DMS53 (cell line): Measurements from ENCODE around the gene CRHR1.
A peak's percentile ranks its signal among the peaks of the same experiment; 100 is the strongest.

Experiments
- DNase-seq: peaks from one replicate; lab custom pipeline; 2025; lab: John Stamatoyannopoulos, UW

The CRHR1 gene

DNA sequence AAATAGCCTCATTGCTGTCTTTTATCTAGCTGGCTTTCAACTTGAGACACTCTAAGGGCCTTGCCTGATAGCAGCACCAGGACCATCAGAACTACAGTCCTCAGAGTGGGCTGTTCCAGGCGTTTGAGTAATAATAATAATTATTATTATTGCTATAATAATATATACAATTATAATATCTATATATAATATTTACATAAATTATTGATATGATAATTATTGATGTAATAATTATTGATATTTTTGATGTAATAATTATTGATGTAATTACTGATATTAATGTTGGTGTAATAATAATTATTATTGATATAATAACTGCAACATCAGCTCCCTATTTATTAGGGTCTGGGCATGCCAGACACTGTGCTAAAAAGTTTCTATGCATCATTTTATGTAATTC lies 25.6 kb upstream of the CRHR1 start:
- DNase-seq = no peak

DNA sequence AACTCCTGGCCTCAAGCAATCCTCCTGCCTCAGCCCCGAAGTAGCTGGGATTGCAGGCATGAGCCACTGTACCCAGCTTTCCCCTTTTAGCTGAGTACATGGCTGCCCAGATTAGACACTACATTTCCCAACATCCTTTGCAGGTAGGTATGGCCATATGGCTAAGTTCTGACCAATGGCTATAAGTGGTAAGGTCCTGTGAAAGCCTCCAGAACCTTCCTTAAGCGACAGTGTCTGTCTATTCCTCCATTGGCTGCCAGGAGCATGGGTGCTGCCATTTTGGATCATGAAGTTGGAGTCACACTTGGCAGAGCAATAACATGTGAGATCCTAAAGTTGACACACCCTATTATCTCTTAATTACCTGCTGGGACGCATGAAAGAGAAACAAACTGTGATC lies 24.4 kb upstream of the CRHR1 start:
- DNase-seq = peak; percentile 39

DNA sequence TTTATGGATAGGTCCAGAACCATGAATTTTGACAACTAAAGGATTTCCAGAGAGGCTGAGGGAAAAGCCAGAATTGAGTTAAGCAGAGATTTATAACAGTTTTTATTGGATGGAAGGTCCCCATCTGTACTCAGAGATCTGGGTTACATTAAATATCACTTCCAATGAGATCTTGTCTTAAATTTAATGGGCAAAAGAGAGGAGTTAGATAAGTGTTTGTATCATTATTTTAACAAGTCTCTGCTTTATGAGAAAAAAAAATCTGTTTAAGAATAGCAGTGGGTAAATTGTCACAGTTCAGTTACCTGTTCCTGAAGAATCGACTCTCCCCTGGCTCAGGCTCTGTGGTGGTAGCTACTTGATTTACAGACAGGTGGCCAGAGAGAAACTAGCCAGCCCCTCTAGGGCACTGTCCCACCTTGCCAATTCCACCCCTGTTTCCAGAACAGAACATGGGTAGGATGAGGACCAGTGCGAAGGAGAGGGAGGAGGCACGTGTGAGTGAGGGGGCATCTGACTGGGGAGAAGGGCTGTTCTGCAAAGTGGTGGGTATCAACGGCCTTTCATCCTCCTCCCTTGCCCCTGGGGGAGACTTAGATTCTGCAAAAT lies 22.1 kb upstream of the CRHR1 start:
- no peak for DNase-seq

DNA sequence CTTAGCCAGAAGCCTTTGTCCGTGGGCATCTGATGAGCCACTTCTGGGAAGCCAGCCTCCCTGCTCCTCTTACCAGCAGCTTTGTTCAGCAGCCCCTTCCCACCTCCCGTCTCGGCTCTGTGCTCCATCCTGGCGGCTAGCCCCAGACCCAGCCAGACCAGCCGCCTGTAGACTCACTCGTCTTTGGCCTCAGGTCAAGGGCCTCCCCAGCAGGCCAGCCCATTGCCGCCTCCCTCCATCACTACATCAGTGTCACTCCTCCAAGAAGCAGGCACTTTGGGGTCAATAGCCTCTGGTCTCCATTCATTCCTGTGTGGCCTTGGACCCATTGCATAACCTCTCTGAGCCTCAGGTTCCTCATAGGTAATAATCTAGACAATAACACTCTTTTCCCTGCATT lies 20.9 kb upstream of the CRHR1 start:
- DNase-seq = no peak

DNA sequence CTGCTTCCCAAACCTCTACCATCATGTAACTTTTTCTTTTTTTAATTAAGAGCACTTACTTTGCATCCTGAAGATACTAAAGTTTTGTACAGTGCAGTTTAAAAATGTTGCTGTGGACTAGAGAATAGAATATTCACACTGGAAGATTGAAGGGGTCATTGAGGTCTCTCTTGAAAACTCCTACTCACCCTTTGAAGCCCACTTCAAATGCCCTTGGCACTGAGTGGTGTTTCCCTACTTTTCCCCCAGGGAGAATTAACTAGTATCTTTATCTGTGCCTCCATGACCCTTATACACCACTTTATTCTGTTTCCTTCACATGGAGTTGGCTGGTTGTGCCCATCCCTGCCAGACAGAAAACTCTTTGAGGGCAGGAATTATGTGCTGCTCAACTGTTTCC lies 19.6 kb upstream of the CRHR1 start:
- DNase-seq = no peak

DNA sequence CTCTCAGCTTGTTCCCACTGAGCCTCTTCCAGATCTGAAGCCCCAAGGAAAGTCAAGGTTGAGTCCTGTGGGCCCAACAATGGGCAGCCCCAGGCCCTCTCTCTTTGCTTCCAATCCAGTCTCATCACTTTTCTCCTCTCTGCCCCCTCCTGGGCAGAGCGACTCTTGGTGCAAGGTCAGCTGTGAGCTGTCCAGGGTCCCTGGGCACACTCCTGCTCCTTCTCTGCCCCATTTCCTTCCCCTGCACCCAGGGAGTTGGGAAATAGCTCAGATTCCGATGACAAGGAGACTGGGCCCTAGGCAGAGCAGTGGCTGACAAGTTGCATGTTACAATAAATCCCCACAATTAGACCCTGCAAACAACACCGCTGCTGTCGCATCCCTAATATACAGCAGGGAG lies 16.1 kb upstream of the CRHR1 start:
- no peak for DNase-seq

DNA sequence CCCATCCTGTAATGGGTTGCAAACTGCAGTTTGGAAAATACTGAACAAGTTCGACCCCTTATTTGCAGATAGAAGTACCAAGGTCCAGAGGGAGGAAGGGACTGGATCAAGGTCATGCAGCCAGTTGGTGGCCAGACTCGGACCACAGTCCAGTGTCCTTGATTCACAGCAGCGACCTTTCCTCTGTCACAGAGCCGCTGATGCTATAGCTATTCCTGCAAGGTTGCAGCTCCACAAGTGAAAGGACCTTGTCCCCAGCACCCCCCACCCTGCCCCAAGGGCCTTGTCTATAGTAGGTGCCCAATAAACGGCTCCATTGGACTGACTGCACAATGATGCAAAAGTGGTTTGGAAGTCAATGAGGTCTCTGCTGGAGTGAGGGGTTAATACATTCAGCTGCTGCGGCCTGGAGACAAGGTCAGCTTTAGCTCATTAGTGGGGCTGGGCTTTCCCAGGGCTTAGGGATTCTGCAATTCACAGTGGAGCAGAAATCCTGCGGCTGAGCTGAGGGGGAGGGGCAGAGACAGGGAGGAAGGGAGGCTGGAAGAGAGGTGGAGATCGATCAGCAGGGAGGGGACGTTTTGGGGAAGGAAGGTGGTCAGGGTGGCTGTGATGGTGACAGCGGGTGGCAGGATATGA lies 13.4 kb upstream of the CRHR1 start:
- DNase-seq = no peak

DNA sequence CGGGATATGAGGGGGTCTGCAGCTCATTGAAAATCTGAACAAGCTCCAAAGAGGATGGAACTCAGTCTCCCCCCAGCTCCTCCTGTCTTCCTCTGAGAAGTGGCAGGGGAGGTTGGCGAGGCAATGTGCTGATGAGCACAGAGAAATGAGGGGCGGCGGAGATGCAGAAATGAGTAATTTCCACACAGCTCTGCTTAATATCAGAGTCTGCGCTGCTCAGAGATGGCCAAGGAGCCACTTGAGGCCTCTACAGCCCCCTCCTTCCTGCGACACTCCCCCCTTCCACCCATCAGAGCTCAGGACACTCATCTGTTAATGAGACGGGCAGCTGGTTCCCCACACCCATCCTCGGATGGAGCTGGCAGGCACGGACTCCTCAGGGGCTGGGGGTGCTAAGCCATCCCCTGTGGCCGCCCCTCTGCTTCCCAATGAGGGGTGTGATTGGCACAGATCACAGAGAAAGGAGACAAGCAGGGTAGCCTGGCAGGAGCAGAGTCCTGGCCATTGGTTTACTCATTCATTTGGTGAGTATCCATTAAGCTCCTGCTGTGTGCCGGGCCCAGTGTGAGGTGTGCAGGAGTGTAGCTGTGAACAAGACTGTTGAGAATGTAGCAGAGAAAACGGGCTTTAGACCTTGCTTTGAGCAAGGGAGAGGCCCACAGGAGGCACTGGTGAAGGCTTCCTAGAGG lies 12.7 kb upstream of the CRHR1 start:
- DNase-seq = no peak

DNA sequence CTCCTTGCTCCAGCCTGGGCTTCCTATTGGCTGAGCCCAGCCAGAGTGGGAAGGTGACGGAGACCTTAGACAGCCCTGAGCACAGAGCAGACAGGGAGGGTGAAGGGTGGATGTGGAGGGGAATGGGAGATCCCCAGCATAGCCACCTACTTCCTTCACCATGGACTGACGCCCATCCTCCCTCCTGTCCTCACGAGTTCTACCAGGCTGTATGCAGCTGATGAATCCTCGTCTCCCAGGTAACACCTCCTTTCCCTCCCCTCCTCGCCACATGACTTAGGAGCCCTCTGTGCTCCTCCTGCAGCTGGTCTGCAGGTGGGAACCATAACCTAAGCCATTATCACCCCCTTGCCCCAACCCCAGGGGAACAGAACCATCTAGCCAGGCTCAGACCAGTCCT lies 9.0 kb upstream of the CRHR1 start:
- DNase-seq = peak; percentile 36

DNA sequence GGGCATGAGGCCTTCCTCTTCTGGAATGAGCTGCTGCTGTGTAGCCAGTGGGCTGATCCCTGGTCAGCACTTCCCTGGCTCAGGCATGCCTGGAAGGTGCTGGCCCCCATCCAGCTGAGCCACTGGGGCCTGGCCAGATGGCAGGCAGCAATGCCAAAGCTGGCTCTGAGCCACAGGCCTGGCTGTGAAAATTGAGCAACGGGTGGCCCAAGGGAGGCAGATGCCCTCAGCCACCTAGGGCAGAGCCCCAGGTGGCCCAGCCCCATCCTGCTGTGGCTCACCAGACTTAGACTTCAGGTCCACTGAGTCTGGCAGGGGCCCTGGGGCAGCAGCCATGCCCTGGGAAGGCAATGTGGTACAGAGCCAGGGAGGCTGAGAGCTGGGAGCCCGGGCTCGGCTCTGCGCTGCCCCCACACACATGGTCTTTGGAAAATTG lies 8.5 kb upstream of the CRHR1 start:
- peak; percentile 36 for DNase-seq

DNA sequence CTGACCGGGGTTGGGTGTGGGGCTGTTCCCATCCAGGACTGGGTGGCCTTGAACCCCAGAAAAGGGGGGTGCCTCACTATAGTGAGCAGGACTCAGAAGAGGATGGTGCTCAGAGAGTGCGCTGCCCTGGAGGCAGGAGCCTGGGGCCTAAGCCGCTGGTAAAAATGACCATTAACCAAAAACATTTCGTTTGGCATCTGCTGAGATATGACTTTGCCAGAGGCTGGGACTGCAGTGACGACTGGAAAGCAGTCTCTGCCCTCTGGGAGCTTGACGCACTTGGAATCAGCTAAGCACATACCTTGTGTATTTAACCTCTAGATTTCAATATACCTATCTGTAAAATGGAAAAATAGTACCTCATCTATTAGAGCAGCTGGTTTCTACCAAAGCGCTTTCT lies 7.2 kb upstream of the CRHR1 start:
- DNase-seq = no peak

DNA sequence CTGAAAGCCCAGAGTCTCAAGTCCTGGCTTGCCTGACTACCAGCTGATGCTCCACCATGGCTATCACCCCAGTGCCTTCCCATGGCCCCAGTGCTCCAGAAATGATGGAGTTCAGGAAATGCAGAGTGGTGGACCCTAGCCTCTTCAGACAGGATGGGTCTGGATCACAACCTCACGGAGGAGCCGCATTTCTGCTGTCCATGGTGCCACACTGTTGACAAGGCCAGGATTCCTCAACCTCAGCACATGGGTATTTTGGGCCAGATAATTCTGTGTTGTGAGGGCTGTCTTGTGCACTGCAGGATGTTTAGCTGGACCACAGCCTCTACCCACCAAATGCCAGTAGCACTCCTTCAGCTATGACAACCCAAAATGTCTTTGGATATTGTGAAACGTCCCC lies 6.7 kb upstream of the CRHR1 start:
- DNase-seq = no peak

DNA sequence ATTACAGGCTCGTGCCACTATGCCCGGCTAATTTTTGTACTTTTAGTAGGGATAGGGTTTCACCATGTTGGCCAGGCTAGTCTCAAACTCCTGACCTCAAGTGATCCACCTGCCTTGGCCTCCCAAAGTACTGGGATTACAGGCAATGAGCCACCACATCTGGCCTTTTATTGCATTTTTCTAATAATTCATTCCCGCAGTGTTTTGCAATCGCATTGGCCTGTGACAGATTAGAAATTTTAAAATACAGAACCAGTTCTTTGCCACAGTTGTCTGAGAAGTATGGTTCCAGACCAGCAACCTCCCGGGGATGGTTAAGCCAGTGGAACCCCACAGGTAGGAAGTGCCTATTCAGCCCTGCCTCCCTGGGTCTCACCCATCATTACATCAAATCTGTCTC lies 3.2 kb upstream of the CRHR1 start:
- no peak for DNase-seq

DNA sequence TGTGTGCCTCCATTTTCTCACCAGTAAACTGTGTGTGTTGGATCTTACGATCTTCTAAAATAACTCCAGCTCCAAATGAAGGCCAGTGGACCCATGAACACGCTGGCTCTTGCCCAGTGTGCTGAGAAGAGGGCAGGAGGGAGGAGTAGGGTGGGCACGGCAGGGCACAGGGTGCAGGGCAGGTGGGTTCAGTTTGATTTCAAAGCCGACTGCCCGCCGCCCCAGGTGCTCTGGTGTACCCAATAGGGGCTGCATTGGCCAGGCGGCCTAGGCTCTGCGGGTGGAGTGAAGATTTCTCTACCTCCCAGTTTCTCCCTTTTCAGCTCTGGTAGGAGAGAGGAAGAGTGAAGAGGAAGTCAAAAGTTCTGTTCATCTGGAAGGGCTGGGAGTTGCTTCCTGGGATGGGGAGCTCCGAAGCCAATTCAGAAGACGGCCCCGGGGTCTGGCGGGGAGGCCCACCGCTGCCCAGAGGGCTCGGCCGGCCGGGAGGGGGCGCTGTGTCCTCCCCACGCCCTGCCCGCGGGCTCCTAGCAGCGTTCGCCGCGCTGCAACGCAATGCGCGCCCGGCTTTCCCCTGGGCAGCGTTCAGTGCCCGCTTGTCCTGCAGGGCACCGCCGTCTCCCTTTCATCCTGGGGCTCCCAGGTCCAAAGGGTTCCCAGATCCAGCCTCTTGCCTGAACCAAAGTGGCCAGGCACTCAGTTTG lies 1.1 kb upstream of the CRHR1 start:
- DNase-seq = peak; percentile 81

DNA sequence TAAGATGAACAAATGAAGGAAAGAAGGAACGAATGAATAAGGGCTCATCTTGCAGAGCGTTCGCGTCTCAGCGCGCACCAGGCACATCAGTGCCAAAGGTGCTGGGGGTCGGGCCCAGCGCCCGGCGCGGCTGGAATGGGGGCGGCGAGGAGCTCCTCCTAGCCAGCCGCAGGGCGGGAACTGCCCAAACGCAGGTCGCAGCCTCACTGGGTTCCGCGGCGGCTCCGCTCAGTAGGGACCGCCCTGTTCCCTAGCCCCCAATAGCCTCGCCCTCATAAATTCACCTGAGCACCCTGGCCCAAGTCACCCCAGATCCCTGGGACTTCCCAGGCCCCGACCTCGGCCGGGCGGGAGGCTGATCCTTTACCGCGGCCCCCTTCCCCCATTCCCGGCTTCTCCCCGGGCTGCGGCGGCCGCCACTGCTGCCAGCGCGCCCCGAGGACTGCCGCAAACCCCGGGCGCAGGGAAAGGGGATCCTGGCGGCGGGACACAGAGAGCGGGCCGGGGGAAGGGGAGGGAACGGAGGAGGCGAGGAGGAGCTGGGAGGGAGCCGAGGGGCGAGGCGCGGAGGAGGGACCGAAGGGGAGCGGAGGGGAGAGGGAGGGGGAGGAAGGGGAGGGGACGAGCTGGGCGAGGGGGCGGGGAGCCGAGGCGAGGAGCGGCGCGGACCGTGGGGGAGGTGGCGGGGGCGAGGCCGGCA lies 377 bp upstream of the CRHR1 start:
- DNase-seq = peak; percentile 67

DNA sequence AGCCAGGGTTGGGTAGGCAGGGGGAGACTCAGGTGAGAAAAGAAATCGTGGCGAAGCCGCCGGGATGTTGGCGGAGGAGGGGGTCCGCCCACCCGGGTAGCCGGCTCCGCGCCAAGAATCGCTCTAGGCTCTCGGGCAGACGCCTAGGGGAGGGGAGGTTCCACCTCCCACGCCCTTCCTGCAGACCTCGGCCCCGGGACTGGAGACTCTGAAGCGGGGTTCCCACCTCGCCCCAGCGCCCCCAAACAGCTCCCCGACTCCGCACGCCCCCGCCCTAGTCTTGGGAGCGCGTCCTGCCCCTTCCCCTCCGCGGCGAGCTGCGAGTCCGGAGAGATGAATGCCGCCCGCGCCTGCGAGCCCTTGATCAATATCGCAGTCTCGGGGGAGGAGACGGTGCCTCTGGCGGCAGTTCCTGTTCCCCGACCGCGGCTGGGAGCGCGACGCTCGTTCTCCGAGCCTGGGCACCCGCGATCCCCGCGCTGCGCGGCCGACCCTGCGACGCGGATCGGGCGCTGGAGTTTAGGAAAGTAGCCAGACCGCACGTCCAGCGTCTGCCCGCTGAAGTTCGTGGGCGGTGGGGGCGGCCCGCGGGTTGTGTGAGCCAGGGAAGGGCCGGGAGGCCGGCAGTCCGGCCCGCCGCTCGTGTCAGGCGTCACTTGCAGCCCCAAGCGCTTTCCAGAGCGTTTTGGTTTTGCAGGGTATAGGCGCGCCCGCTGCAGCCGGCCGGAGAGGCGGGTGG lies 790 bp downstream of the CRHR1 start:
- DNase-seq = peak; percentile 77

DNA sequence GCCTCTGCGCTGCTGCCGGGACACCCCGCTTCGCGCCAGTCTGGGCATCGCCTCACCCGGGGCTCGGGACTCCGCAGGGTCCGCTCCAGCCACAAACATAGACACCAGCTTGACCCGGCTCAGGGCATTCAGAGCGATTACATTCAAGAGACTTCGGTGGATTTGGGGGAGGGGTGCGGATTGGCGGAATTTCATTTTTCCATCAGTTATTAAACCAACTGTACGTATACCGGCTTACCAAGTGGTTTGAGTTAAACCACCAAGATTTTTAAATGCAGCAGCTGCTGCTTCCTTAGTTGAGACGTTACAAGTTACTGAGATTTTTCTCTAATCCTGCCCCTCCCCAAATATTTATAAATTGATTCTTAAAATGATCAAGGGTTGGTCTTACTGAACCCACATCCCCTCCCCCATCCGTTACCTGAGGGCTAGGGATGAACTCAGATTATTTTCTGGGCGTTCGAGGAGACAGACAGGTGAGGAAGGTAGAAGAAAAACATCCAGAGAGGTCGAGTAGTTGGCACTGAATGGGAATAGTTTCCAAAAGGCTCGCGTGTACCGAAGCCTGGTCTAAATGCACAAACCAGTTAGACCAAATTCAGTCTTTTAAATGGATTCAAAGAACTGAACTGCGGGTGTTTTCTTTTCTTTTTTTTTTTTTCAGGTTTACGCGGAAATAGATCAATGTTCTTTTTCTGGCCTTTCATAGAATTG lies 1.5 kb downstream of the CRHR1 start:
- peak; percentile 20 for DNase-seq

DNA sequence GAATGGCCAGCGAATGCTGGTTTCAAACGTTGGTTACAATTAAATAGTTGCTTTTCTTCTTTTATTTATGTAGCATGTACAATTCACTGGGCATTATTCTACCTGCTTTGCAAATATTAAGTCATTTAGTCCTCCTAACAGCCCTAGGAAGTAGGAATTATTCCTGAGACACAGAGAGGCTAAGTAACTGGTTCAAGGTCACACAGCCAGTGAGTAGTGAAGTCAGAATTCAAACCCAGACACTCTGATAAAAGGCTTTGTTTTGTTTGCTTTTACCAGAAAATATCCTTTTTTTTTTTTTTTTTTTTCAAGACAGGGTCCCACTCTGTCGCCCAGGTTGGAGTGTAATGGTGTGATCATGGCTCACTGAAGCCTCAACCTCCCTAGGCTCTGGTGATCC lies 2.2 kb downstream of the CRHR1 start:
- DNase-seq = no peak

DNA sequence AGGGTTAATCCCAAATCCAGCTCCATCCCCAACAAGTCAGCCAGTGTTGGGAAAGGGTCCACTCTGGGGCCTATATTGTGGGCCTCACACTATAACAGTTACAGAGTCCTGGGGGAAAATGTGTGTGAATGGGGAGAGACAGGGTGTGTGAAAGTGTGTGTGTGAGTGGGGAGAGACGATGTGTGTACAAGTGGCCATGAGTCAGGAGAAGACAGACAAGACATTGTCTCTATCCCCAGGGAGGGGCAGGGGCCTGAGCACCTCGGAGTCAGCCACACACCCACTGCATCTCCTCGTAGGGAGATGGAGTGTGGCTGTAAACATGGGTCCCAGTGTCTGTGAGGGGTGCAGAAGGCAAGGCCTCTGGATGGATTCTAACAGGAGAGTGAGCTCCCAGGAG lies 2.9 kb downstream of the CRHR1 start:
- DNase-seq = no peak

DNA sequence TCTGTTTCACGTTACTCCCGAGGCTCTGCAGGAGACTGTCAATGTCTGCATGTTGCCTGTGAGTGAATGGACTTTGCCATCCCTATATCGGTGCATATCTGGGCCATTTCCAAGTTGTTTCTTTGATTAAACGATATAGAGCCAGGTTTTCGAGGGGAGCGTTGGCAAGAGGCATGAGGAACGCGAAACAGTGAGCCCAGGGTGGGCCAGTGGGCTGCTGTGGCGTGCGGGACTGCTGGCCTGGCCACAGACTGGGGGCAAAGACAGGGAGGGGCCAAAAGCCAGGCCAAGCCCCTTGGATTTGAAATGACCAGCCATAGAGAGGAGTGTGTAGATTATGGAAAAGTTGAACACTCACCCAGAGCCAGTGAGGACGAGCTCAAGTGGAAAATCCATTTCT lies 3.5 kb downstream of the CRHR1 start:
- no peak for DNase-seq

DNA sequence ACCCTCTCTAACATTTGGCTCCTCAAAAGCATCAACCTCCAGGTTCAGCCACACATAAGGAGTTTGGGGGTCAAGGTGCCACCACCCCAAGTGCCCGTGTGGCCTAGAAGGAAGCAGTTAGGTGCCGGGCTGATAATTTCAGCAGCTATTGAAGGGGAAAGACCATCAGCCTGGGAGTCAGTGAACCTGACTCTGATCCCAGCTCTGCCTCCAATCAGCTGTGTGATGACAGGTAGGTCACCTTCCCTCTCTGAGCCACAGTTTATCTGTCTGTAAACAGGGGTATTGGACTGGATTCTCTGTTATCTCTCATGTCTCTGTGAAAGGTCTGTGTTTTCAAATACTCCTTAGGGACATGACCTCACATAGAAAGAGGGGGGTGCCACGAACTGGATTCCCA lies 3.9 kb downstream of the CRHR1 start:
- no peak for DNase-seq
